HG03460 (cell line): ENCODE data around the gene EREG.
A peak's percentile ranks its signal among the peaks of the same experiment; 100 is the strongest.

Experiments used
- ATAC-seq: cut with Tn5 transposase; IDR thresholded peaks from one replicate; pipeline ENCODE4 v1.9.1; 2021; ENCODE audit not compliant: unreplicated experiment

EREG gene

GRCh38 chr4:74364652-74365491, at the start of gene EREG:
Gene EREG (plus strand): TSS chr4:74365145. CDS start chr4:74365309, 164 bp downstream.
- ATAC-seq = peak; percentile 39

GRCh38 chr4:74315376-74315775, 49.6 kb upstream of the EREG start:
- no peak for ATAC-seq

GRCh38 chr4:74316397-74316796, 48.5 kb upstream of the EREG start:
- ATAC-seq = no peak

GRCh38 chr4:74317616-74318246, 47.2 kb upstream of the EREG start:
- no peak for ATAC-seq

GRCh38 chr4:74318276-74318675, 46.7 kb upstream of the EREG start:
- ATAC-seq = no peak

- no peak for ATAC-seq
These were observed 45.5 kb upstream of the EREG start for GRCh38 chr4:74319470-74319869.

GRCh38 chr4:74320559-74321118, 44.3 kb upstream of the EREG start:
- peak; percentile 73 for ATAC-seq

- ATAC-seq = no peak
These were observed 42.6 kb upstream of the EREG start for GRCh38 chr4:74322301-74322700.

- no peak for ATAC-seq
These were observed 41.3 kb upstream of the EREG start for GRCh38 chr4:74323663-74324062.

- ATAC-seq = no peak
These were observed 40.7 kb upstream of the EREG start for GRCh38 chr4:74324262-74324661.

GRCh38 chr4:74325886-74326285, 39.1 kb upstream of the EREG start:
- ATAC-seq = no peak

- ATAC-seq = no peak
These were observed 37.2 kb upstream of the EREG start for GRCh38 chr4:74327762-74328161.

- no peak for ATAC-seq
These were observed 36.4 kb upstream of the EREG start for GRCh38 chr4:74328501-74328900.

- ATAC-seq = no peak
These were observed 35.6 kb upstream of the EREG start for GRCh38 chr4:74329307-74329706.

- no peak for ATAC-seq
These were observed 34.6 kb upstream of the EREG start for GRCh38 chr4:74330295-74330750.

GRCh38 chr4:74331252-74331651, 33.7 kb upstream of the EREG start:
- ATAC-seq = no peak

GRCh38 chr4:74331944-74332343, 33.0 kb upstream of the EREG start:
- no peak for ATAC-seq

GRCh38 chr4:74334636-74335035, 30.3 kb upstream of the EREG start:
- ATAC-seq = no peak

- peak; percentile 65 for ATAC-seq
These were observed 29.5 kb upstream of the EREG start for GRCh38 chr4:74335341-74336021.

GRCh38 chr4:74338792-74339333, 26.1 kb upstream of the EREG start:
- no peak for ATAC-seq

GRCh38 chr4:74339501-74339900, 25.4 kb upstream of the EREG start:
- ATAC-seq = no peak
